ENCODE results near the gene FGGY. TPM values are rescaled to one million over a fixed set of nuclear protein-coding genes. Genes with fewer than 3 reads are reported as not detected.

Gene FGGY
- total RNA-seq, 1 experiment from 2014 or later: 14.6 TPM

DNA sequence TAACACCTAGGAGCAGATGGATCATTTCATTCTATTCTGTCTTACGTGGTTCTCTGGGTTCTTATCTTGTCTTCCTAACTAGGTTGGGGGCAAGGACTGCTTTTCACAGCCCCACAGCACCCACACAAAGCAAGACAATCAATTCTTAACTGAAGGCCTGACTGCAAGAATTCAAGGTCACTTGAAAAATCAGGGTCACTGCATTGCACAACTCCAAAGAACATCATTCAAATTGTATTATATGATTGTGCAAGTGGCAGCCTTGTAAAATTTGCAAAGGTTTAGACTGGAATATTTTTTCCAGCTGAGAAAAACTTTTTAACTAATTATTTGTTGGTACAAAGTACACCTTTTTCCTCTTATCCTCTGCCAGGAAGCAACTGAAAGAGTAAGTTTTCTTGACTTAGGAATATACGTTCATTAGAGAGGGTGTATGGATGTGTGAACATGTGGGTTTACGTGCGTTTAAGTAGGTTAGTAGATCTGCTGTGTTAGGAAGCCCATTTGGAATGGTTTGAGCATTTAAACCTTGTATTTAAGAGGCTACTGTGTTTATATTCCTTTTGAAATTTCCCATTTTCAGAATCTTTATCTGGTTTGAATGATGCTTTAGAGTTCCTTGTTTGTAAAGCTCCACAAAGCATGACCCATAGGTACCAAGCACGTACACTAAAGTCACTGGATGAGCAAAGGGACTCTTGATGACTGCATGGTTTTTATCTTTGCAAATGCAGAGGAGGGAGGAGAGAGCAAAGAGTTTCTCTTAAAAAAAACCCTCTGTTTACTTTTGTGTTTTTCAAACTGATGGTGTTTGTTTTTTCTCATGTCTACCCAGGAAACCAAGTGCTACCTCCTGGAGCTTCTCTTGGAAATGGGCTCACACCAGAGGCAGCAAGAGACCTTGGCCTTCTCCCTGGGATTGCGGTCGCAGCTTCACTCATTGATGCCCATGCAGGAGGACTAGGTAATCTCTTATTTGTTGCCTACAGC lies 214.9 kb downstream of the FGGY start:
- Histone ChIP-seq H2BK20ac (ENCODE audit: low read depth, low read length, poor library complexity, severe bottlenecking) (no peak overlapping the region), H3K23ac (ENCODE audit: insufficient read length, low read depth, low read length) (no peak overlapping the region), H3K9ac (ENCODE audit: extremely low read depth, insufficient read length, low read length) (no peak overlapping the region), H3K4ac (ENCODE audit: low read depth, low read length) (no peak overlapping the region), H3K79me1 (ENCODE audit: insufficient read depth, low read depth, low read length, poor library complexity, severe bottlenecking) (no peaks in the 10 kb centered on the region), H3K9me3 (ENCODE audit: control insufficient read depth, low read depth, low read length) (no peaks in the 10 kb centered on the region), H3K79me2 (ENCODE audit: insufficient read depth, low read length) (no peaks in the 10 kb centered on the region), H3K27me3 (ENCODE audit: insufficient read depth, low read length) (no peaks in the 10 kb centered on the region), H2AFZ (ENCODE audit: low read length) (no peak overlapping the region), H4K5ac (ENCODE audit: insufficient read length, low read depth, low read length) (no peak overlapping the region), H2BK5ac (ENCODE audit: insufficient read length, low read length) (no peak overlapping the region), H2BK12ac (ENCODE audit: insufficient read length, low read depth, low read length) (no peak overlapping the region), H3K56ac (ENCODE audit: insufficient read length, low read depth, low read length) (no peak overlapping the region), H3K4me2 (ENCODE audit: insufficient read depth, insufficient read length, low read length) (no peak overlapping the region), H4K20me1 (ENCODE audit: control insufficient read depth, insufficient read depth, insufficient read length) (no peaks in the 10 kb centered on the region), H3K27ac (ENCODE audit: insufficient read length, low read depth, low read length) (no peak overlapping the region), H3T11ph (ENCODE audit: low read length) (no peak overlapping the region), H2BK120ac (ENCODE audit: low read depth, low read length, poor library complexity, severe bottlenecking) (no peak overlapping the region), H4K91ac (ENCODE audit: insufficient read length, low read depth, low read length) (no peak overlapping the region), H2AK5ac (ENCODE audit: insufficient read length, low read length) (no peak overlapping the region), H2BK15ac (ENCODE audit: low read depth, low read length) (no peak overlapping the region), H3K18ac (ENCODE audit: insufficient read length, low read depth, low read length) (no peak overlapping the region), H4K8ac (replicated peaks; ENCODE audit: insufficient read length, low read depth, low read length) (no peak overlapping the region), H3K14ac (ENCODE audit: insufficient read depth, low read length) (no peak overlapping the region), H3K4me1 (ENCODE audit: insufficient read depth, low read length) (no peaks in the 10 kb centered on the region), H3K23me2 (ENCODE audit: insufficient read length, low read depth, low read length, poor library complexity, severe bottlenecking) (no peaks in the 10 kb centered on the region)
- no peaks in the 10 kb centered on the region; a peak in 1 of 5 replicates for H3K9me3 Mint-ChIP-seq
- no peak for DNase-seq
- TF ChIP-seq, protein P1, sequence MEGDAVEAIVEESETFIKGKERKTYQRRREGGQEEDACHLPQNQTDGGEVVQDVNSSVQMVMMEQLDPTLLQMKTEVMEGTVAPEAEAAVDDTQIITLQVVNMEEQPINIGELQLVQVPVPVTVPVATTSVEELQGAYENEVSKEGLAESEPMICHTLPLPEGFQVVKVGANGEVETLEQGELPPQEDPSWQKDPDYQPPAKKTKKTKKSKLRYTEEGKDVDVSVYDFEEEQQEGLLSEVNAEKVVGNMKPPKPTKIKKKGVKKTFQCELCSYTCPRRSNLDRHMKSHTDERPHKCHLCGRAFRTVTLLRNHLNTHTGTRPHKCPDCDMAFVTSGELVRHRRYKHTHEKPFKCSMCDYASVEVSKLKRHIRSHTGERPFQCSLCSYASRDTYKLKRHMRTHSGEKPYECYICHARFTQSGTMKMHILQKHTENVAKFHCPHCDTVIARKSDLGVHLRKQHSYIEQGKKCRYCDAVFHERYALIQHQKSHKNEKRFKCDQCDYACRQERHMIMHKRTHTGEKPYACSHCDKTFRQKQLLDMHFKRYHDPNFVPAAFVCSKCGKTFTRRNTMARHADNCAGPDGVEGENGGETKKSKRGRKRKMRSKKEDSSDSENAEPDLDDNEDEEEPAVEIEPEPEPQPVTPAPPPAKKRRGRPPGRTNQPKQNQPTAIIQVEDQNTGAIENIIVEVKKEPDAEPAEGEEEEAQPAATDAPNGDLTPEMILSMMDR (conservative IDR thresholded peaks at IDR 0.05): no peak
- WGBS (ENCODE audit: extremely low coverage, insufficient read length, low lambda C conversion rate): no CpG with 5 or more reads among the region's 7 CpGs
- peaks cover 0 to 10% (median 0%) of the 10 kb centered on the region in 3 experiments; a peak in 1 of 7 replicates for H3K36me3 Mint-ChIP-seq (ENCODE audit: insufficient read depth in 1 of 3, low read depth in 3 of 3)
- H3K27me3 Mint-ChIP-seq (ENCODE audit: low read depth): no peaks in the 10 kb centered on the region
- no peak overlapping the region for H3K27ac Mint-ChIP-seq
- no peak overlapping the region for H3K4me3 Mint-ChIP-seq
- peaks cover 5 to 6% of the 10 kb centered on the region in 2 experiments; a peak in 2 of 4 replicates for H3K4me1 Mint-ChIP-seq
